ENCODE data around the gene ZDHHC11.
"Not testable (repeated sequence)": the region's sequence is repeated elsewhere in the genome, so short reads cannot be mapped to it uniquely, and the experiment has no call there.

ZDHHC11 gene

GRCh38 chr5:859798-860296 is 9.1 kb upstream of the ZDHHC11 start:
- no peak for DNase-seq

- no peak for DNase-seq
These were observed 8.6 kb upstream of the ZDHHC11 start for GRCh38 chr5:859391-859790.

- no peak for DNase-seq
These were observed 7.9 kb upstream of the ZDHHC11 start for GRCh38 chr5:858726-859125.

GRCh38 chr5:856531-857425 is 6.0 kb upstream of the ZDHHC11 start:
- no peak for DNase-seq

- DNase-seq: no peak
These were observed 5.2 kb upstream of the ZDHHC11 start for GRCh38 chr5:855771-856530.

GRCh38 chr5:854966-855743 is 4.4 kb upstream of the ZDHHC11 start:
- no peak for DNase-seq

- no peak for DNase-seq
These were observed 3.4 kb upstream of the ZDHHC11 start for GRCh38 chr5:854217-854616.

GRCh38 chr5:853416-854090 is 2.8 kb upstream of the ZDHHC11 start:
- not testable (repeated sequence) for DNase-seq

GRCh38 chr5:852431-853401 is 1.9 kb upstream of the ZDHHC11 start:
- no peak for DNase-seq

- no peak for DNase-seq
These were observed 1.2 kb upstream of the ZDHHC11 start for GRCh38 chr5:852018-852417.

GRCh38 chr5:851553-851952 is 767 bp upstream of the ZDHHC11 start:
- no peak for DNase-seq

- DNase-seq: no peak
These were observed 290 bp upstream of the ZDHHC11 start for GRCh38 chr5:851076-851475.

GRCh38 chr5:849651-850301 is 1.0 kb downstream of the ZDHHC11 start:
- no peak for DNase-seq

GRCh38 chr5:848671-849111 is 2.1 kb downstream of the ZDHHC11 start:
- no peak for DNase-seq

GRCh38 chr5:847736-848135 is 3.0 kb downstream of the ZDHHC11 start:
- DNase-seq: not testable (repeated sequence)

- not testable (repeated sequence) for DNase-seq
These were observed 3.6 kb downstream of the ZDHHC11 start for GRCh38 chr5:847212-847611.

GRCh38 chr5:846602-847091 is 4.1 kb downstream of the ZDHHC11 start:
- not testable (repeated sequence) for DNase-seq

GRCh38 chr5:845676-846601 is 4.8 kb downstream of the ZDHHC11 start:
- not testable (repeated sequence) for DNase-seq
